Ovary (tissue), 3 donors: ENCODE results near the gene PTPN1.

Experiments
- EP300 ChIP-seq: sonication (generic); formaldehyde crosslinking; IDR thresholded peaks from one replicate; pipeline ENCODE4 v1.6.1; 2017; ENCODE audit warnings: antibody characterized with exemption
- POLR2A ChIP-seq: fragments of 450-650 bp; IDR thresholded peaks from one replicate; pipeline ENCODE4 v1.6.1; 2017; ENCODE audit warnings: antibody characterized with exemption, mild to moderate bottlenecking, moderate library complexity
- TF ChIP-seq, protein P1 (sequence below), 3 donors: fragments of 450-650 bp in 2 of 3; fragments of 200-600 bp in 1 of 3; IDR thresholded peaks; one replicate each; pipeline versions ENCODE4 v1.5.1 to v1.8.0; 2016 to 2022; ENCODE audit warnings: antibody characterized with exemption in 3 of 3, mild to moderate bottlenecking in 1 of 3
- donor health status: DM: no; HTN: no; CAD: no.

GRCh38 chr20:50613438-50614169 is 103.4 kb downstream of the PTPN1 start:
- TF ChIP-seq, protein P1, sequence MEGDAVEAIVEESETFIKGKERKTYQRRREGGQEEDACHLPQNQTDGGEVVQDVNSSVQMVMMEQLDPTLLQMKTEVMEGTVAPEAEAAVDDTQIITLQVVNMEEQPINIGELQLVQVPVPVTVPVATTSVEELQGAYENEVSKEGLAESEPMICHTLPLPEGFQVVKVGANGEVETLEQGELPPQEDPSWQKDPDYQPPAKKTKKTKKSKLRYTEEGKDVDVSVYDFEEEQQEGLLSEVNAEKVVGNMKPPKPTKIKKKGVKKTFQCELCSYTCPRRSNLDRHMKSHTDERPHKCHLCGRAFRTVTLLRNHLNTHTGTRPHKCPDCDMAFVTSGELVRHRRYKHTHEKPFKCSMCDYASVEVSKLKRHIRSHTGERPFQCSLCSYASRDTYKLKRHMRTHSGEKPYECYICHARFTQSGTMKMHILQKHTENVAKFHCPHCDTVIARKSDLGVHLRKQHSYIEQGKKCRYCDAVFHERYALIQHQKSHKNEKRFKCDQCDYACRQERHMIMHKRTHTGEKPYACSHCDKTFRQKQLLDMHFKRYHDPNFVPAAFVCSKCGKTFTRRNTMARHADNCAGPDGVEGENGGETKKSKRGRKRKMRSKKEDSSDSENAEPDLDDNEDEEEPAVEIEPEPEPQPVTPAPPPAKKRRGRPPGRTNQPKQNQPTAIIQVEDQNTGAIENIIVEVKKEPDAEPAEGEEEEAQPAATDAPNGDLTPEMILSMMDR (IDR thresholded peaks at IDR 0.05): no peak
- TF ChIP-seq POLR2A (no peak), EP300 (no peak)
